Skin epidermis (tissue), 12 donors: Measurements from ENCODE around the gene ZNF689.
"Not testable (repeated sequence)": the region's sequence is repeated elsewhere in the genome, so short reads cannot be mapped to it uniquely, and the experiment has no call there.

Experiments
- H3K27ac ChIP-seq, 21 experiments: fragments of 200-600 bp; sonication (generic) in 11 of 21; one replicate each; pipeline ENCODE4 v1.5.0; 2020; ENCODE audit warnings: mild to moderate bottlenecking in 3 of 21, inconsistent platforms in 2 of 21, moderate library complexity in 2 of 21
- H3K4me3 ChIP-seq, 7 experiments: fragments of 200-600 bp; sonication (generic) in 2 of 7; one replicate each; pipeline ENCODE4 v1.5.0; 2020; ENCODE audit warnings: inconsistent platforms in 2 of 7, mild to moderate bottlenecking in 2 of 7, moderate library complexity in 1 of 7

ZNF689 gene

DNA sequence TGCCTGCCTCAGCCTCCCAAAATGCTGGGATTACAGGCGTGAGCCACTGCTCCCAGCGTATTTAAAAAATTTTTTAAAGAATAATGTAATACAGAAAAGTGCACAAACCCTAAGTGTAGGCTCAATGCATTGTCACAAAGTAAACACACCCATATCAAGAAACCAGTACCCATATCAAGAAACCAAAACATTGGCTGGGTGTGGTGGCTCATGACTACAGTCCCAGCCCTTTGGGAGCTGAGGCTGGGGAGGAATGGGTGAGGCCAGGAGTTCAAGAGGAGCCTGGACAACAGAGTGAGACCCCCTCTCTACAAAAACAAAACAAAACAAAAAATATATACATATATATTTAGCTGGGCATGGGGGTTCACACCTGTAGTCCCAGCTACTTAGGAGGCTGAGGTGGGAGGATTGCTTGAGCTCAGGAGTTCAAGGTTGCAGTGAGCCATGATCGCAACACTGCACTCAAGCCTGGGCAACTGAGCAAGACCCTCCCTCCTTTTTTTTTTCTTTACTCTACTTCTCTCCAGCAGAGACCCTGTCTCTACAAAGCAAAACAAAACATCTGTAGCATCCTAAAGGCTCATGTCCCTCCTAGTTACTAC lies 31.3 kb upstream of the ZNF689 start:
- no peak overlapping the region for H3K27ac ChIP-seq
- H3K4me3 ChIP-seq, result no peak overlapping the region

- Histone ChIP-seq H3K27ac (no peak overlapping the region), H3K4me3 (no peak overlapping the region)
Measured at GRCh38 chr16:30637944-30638343, 27.8 kb upstream of the ZNF689 start.

DNA sequence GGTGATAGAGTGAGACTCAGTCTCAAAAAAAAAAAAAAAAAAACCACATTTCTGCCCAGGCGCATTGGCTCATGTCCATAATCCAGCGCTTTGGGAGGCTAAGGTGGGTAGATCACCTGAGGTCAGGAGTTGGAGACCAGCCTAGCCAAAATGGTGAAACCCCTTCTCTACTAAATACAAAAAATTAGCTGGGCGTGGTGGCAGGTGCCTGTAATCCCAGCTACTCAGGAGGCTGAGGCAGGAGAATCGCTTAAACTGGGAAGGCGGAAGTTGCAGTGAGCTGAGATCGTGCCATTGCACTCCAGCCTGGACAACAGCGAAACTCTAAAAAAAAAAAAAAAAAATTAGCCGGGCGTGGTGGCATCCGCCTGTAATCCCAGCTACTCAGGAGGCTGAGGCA lies 26.9 kb upstream of the ZNF689 start:
- not testable (repeated sequence) for H3K4me3 ChIP-seq, H3K27ac ChIP-seq

- Histone ChIP-seq H3K4me3 (no peak overlapping the region), H3K27ac (no peak overlapping the region)
Measured at GRCh38 chr16:30636599-30636998, 26.4 kb upstream of the ZNF689 start.

DNA sequence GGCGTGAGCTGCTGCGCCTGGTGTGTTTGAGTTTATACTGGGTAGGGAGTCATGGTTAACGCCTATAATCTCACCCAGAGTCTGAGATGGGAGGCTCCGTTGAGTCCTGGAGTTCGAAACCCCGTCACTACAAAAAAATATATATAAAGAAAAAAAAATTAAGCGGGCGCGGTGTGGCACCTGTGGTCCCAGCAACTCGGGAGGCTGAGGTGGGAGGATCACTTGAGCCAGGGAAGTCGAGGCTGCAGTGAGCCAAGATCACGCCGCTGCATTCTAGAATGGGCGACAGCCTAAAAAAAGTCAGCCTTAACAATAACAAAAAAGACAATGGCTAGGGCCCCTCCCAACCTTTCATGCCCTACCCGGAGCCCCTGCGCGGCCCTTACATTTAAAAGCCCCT lies 23.3 kb upstream of the ZNF689 start:
- peak overlapping the region; percentile 59 to 94 (median 84) for H3K27ac ChIP-seq

GRCh38 chr16:30632454-30632853 lies 22.3 kb upstream of the ZNF689 start:
- H3K27ac ChIP-seq, H3K4me3 ChIP-seq: not testable (repeated sequence)

More for the DNA sequence above, 23.3 kb upstream of the ZNF689 start:
- H3K4me3 ChIP-seq, result peak overlapping the region; percentile 41 to 68 (median 57)

- Histone ChIP-seq H3K4me3 (peak overlapping the region in 1 of 7 experiments; percentile 16), H3K27ac (no peak overlapping the region)
Measured at GRCh38 chr16:30628628-30629540, 18.7 kb upstream of the ZNF689 start.

- Histone ChIP-seq H3K4me3 (no peak overlapping the region), H3K27ac (no peak overlapping the region)
Measured at GRCh38 chr16:30626236-30626635, 16.0 kb upstream of the ZNF689 start.

DNA sequence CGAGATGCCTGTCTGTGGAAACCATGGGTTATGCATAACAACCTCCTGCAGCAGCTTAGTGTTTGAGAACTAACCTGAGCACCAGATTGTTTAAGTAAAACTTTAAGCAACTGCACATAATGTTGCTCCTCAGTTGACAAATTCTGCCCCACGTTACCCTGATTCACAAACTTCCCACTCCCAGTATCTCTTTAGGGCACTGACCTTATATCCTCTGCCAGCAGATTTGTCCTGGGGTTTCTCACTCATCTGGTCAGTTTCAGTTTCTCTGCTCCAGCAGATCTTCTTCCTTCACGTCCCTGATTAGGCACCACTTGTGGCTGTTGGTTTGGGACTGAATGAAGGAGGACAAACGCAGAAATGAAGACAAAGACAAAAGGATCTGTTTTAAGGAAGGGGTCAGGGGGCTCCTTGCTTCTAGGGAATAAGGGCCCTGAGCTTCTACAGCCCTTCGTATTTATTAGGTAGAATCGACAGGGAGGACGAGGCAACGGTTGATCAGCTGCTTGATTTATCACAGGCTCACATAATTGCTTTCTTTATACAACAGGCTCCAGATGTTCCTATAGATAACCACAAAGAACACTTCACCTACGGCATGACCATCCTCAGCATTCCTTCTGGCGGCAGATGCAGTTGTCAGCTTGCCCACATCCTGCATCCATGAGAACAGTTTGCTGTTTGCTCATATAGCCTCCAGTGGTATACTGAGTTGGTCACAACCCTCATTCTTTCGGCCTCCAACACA lies 13.5 kb upstream of the ZNF689 start:
- Histone ChIP-seq H3K4me3 (no peak overlapping the region), H3K27ac (no peak overlapping the region)

- H3K4me3 ChIP-seq, result no peak overlapping the region
- H3K27ac ChIP-seq, result no peak overlapping the region
Measured at GRCh38 chr16:30622455-30623032, 12.4 kb upstream of the ZNF689 start.

GRCh38 chr16:30621765-30622164 lies 11.6 kb upstream of the ZNF689 start:
- H3K27ac ChIP-seq, result peak overlapping the region in 1 of 21 experiments; percentile 3

GRCh38 chr16:30620169-30620568 lies 10.0 kb upstream of the ZNF689 start:
- Histone ChIP-seq H3K4me3 (no peak overlapping the region), H3K27ac (no peak overlapping the region)

More at GRCh38 chr16:30621765-30622164, 11.6 kb upstream of the ZNF689 start:
- no peak overlapping the region for H3K4me3 ChIP-seq

GRCh38 chr16:30619638-30620037 lies 9.4 kb upstream of the ZNF689 start:
- Histone ChIP-seq H3K4me3 (no peak overlapping the region), H3K27ac (peak overlapping the region in 1 of 21 experiments; percentile 17)

DNA sequence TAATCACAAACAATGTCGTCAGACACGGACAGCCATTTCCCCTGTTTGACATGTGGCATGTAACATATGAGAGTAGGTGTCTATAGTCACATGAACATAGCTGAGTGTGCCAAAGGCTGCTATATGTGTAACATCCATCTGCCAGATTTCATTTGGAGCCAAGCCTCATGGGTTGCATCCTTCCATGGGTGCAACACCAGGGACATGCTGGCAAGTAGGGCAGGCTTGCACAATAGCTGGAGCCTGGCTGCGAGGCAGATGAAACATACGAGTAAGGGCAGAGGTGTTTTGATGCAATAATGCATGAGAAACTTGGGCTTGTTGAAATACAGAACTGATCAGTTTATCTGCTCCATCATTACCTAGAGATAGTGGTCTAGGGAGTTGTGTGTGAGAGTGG lies 9.0 kb upstream of the ZNF689 start:
- Histone ChIP-seq H3K27ac (peak overlapping the region in 1 of 21 experiments; percentile 17), H3K4me3 (no peak overlapping the region)

GRCh38 chr16:30615358-30616091 lies 5.3 kb upstream of the ZNF689 start:
- no peak overlapping the region for H3K4me3 ChIP-seq
- H3K27ac ChIP-seq, result no peak overlapping the region

DNA sequence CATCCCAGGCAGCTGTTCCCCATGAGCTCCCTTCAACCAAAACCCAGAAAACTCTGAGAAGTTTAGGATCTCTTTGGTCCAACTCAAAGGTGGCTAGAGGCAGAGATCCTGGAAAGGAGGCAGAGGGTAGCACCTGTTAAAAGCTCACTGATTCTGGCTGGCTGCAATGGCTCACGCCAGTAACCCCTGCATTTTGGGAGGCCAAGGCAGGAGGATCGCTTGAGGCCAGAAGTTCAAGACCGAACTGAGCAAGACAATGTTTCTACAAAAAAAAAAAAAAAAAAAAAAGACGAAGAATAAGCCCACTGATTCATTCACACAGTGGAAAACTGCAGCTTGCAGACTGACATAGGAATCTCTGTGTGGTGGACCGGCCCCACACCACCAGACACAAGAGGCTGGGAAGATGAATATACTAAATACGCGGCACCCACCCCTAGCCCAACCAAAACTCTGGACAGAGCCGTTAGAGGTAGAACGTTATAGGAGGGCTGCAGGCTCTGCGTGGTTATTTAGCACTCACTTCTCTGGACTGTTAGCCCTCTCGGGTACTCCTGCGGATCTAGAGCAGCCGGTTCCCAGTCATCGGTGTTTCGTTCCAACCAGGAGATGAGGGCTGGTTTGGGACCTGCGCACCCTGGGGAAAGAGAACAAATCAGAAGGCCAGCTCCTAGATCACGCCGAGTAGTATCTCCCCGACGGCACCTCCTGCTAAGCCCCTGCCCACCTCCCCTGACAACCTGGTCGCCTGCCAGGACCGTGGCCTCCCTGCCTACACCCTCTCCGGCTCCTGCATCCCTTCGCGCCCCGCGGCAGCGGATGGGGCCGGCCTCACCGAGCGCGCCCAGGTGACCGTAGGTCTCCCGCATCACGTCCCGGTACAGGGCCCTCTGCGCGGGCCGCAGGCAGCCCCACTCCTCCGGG lies 925 bp downstream of the ZNF689 start:
- Histone ChIP-seq H3K27ac (peak overlapping the region; percentile 91 to 100 (median 97)), H3K4me3 (peak overlapping the region; percentile 68 to 95 (median 79))

GRCh38 chr16:30606004-30606403 lies 4.2 kb downstream of the ZNF689 start:
- Histone ChIP-seq H3K27ac (peak overlapping the region in 3 of 21 experiments; percentile 4 to 54 (median 9)), H3K4me3 (no peak overlapping the region)

DNA sequence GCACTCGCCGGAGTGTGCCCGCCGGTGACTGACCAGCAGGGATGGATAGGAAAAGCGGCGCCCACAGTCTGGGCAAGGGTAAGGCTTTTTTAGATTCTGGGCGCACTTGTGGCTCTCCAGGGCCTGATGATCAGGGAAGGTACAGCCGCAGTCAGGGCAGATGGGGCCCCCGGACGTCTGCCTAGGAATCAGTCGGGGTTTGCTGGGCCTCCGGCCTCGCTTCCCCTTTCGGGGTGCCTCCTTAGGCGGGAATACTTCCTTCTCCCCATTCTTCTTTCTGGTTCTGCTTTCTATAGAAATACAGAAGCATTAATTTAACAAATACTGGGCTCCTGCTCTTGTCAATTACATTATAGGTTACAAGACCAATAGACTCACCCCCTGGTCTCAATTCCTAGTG lies 5.0 kb downstream of the ZNF689 start:
- Histone ChIP-seq H3K4me3 (no peak overlapping the region), H3K27ac (peak overlapping the region in 6 of 21 experiments; percentile 17 to 54 (median 46))
